GM19035 (cell line): Measurements from ENCODE around the gene TPM4.
A peak's percentile ranks its signal among the peaks of the same experiment; 100 is the strongest.

Experiments used
- ATAC-seq: cut with Tn5 transposase; IDR thresholded peaks from one replicate; pipeline ENCODE4 v1.9.1; 2021; ENCODE audit not compliant: unreplicated experiment

TPM4 gene

DNA sequence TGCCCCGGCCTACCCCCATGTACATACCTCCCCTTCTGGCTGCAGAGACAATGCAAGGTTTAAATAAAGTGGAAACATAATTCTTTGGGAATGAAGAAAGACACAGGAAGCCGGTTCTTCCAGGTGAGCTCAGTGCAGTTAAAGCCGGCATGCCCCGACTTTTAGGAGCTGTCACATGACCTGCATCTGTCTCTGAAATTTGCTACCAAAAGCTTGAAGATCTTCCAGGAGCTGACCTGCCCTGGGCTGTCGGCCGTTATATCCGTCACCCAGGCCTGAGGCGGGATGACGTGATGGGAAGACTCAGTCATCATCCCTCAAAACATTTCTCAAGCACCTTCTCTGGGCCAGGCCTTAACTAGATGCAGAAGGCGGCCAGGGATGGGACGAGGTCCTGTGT is 45.7 kb downstream of the TPM4 start:
- no peak for ATAC-seq

- ATAC-seq = no peak
Measured at GRCh38 chr19:16124953-16125352, 48.7 kb downstream of the TPM4 start.

DNA sequence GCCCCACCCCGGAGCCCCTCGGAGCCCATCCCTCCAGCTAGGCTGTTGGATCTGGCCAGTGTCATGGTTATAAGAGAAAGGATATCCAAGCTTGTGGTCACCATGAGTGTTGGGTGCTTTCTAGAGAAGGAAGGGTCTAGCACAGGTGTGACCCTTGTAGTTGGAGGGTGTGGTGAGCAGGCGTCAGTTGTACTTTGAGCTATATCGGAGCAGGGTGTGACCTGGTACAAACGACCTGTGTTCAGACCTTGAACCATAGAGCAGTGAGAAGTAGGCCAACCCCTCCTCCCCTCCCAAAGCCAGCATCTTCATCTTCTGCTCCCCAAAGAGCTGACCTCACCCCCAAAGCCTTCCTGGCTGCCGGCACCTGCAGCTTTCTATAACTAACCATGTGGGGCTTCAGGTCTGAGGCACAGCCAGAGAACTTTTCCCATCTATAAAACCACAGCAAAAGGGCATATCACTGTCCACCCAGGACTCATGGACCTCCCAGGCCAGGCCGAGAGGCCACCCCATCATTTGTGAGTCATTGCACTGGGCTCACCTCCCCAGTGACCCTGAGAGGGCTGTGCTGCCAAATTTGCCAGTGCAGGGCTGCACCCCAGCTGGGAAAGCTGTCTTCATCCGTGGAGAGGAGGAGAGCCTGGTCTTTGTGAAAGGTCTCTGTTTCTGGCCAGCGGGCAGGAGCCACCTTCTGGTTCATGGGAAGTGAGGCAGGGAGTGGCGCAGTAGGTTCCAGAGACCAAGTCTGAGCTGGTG is 49.6 kb downstream of the TPM4 start:
- ATAC-seq = no peak

- ATAC-seq = no peak
Measured at GRCh38 chr19:16127080-16127479, 50.8 kb downstream of the TPM4 start.

- ATAC-seq = no peak
Measured at GRCh38 chr19:16127776-16128371, 51.6 kb downstream of the TPM4 start.

DNA sequence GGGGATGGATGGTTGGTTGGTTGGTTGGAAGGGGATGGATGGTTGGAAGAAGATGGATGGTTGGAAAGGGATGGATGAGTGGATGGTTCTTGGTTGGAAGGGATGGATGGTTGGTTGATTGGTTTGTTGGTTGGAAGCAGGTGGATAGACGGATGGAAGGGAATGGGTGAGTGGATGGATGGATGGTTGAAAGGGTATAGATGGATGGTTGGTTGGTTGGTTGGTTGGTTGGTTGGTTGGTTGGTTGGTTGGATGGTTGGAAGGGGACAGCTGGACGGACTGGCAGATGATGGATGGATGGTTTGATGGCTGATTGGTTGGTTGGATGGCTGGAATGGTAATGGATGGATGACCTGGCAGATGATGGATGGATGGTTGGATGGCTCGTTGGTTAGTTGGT is 55.4 kb downstream of the TPM4 start:
- ATAC-seq = no peak

GRCh38 chr19:16133818-16134217 is 57.5 kb downstream of the TPM4 start:
- ATAC-seq = no peak

- ATAC-seq = peak; percentile 51
Measured at GRCh38 chr19:16134510-16134909, 58.2 kb downstream of the TPM4 start.

DNA sequence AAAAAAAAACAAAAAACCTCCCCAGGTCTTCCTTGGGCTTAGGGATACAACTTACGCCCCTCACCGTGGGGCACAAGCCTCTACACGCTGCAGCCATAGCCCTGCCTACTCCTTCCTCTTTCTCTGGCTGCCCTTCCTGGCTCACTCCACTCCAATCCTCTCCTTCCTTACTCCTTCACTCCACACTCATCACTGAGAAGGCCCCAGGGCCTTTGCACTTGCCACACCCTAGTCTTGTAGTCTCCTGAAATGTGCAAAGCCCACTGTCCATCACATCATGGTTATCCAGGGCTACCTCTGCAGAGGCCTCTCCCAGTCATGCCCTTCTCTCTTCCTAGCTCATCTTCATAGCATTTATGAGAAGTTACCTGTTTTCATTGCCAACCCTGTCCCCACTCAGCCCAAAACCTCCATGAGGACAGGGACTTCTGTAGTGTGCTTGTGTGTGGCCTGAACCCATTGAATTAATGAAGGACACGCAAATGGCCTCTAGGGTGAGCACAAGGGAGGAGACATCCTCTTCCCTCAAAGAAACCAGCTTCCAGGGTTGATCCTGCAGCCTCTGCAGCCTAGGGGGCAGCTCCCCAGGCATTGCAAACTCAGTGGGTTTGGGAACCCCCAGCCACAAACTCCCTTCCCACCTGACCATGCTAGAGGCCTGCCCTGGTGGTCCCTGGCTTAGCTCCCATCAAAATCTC is 59.3 kb downstream of the TPM4 start:
- no peak for ATAC-seq

DNA sequence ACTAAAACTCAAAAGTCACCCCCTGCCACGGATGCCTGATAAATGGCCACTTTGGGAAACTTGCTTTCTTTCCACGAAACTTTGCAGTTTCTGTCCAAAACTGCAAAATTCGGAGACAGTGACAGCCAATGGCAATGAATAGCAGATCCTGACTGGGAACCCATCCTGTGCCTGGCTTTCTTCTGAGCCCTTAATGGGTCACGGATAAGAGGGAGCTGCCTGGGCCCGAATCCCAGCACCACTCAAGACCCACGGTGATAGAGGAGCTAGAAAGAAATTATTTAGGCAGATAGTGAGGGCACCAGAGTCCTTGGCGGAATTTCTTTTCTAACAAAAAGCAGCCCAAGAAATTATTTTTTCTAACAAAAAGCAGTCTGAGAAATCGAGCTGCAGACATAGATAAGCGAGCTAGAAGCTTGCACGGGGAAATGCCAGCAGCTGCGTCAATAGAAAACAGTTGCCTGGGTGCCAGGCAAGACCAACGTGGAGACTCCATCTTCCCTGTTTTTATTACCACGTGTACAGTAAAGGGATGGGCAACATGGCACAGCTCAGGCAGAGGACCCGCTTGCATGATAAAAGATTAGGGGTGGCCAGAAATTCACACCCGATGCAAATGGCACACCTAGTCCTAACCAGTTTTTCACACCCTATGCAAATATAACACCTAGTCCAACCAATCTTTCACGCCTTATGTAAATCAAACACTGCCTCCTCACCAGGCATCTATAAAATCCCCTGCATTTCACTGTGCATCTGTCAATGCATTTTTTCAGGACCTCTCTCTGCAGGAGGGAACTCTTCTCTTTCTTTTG is 60.1 kb downstream of the TPM4 start:
- no peak for ATAC-seq

DNA sequence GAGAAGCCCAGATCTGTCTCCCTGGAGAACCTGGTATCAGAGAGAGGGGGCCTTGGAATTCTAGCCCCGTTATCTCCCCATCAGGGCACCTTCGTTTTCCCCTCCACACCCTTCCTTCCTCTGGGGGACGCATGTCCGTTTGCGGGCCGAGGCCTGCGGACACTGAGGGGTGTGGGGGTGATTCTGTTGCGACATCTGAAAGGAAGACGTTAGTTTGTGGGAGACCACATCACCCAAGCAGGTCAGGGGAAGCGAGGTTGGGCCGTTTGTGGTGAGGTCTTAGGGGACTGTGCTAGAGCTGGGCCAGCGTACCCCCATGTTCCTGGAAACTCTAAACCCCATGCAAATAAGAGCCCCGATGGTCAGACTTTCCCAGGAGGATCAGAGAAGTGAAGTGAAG is 63.5 kb downstream of the TPM4 start:
- ATAC-seq = no peak

DNA sequence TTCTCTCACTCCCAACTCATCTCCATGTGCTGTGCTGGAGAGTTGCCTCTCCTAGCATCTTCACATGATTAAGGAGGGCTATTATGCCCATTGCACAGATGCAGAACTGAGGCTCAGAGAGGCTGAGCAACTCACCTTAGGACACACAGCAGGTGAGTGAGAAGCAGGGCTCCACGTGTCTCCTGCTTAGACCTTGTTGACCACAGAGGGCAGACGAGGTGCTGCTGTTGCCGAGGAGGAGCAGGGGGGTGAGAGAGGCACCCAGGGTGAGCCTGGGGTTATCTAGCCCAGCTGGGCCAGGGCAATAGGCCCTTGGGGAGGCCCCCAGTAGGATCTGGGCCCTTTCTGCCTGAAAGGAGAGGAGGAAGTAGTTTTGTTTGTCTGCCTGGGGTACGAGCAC is 64.7 kb downstream of the TPM4 start:
- ATAC-seq = peak; percentile 34

DNA sequence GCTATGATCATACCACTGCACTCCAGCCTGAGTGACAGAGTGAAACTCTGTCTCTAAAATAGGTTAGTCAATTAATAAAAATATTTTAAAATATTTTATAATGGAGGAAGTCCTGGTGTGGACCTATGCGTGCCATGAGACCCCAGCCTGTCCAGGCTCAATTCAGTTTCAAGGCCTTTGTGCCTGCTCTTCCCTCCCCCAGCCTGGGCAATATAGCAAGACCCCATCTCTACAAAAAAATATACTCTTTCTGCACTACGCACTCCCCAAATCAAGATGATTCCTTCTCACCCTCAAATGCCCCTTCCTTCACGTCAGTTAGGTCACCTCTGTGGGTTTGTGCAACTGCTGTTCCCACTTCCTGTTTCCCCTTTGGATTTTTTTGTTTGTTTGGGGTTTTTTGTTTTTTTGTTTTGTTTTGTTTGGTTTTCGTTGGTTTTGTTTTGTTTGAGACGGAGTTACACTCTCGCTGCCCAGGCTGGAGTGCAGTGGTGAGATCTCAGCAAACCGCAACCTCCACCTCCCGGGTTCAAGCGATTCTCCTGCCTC is 65.8 kb downstream of the TPM4 start:
- no peak for ATAC-seq

- ATAC-seq = peak; percentile 62
Measured at GRCh38 chr19:16143399-16144215, 67.3 kb downstream of the TPM4 start, which contains the start of gene HSH2D. Gene HSH2D (plus strand): TSS chr19:16143685. CDS start chr19:16148751, 5,066 bp downstream.

- no peak for ATAC-seq
Measured at GRCh38 chr19:16144216-16144581, 67.9 kb downstream of the TPM4 start.

- ATAC-seq = no peak
Measured at GRCh38 chr19:16146112-16146511, 69.8 kb downstream of the TPM4 start.

GRCh38 chr19:16148443-16149229 is 72.3 kb downstream of the TPM4 start:
- ATAC-seq = no peak
